ENCODE data around the gene ZBTB7C. TPM values are rescaled to one million over a fixed set of nuclear protein-coding genes. Genes with fewer than 3 reads are reported as not detected.

Gene ZBTB7C
- total RNA-seq, 1 experiment from 2014 or later: 0.33 TPM

- Histone ChIP-seq H3K9me3 (ENCODE audit: control insufficient read depth, low read depth, low read length) (no peaks in the 10 kb centered on the region), H3T11ph (ENCODE audit: low read length) (no peak overlapping the region), H2BK12ac (ENCODE audit: insufficient read length, low read depth, low read length) (no peak overlapping the region), H2BK5ac (ENCODE audit: insufficient read length, low read length) (no peak overlapping the region), H3K79me2 (ENCODE audit: insufficient read depth, low read length) (no peaks in the 10 kb centered on the region), H3K23me2 (ENCODE audit: insufficient read length, low read depth, low read length, poor library complexity, severe bottlenecking) (no peaks in the 10 kb centered on the region), H3K4me1 (ENCODE audit: insufficient read depth, low read length) (0 out of 2 replicates have a peak, but pooled peaks cover 6% of the 10 kb centered on the region), H3K27me3 (ENCODE audit: insufficient read depth, low read length) (no peaks in the 10 kb centered on the region), H3K18ac (ENCODE audit: insufficient read length, low read depth, low read length) (no peak overlapping the region), H3K9ac (ENCODE audit: extremely low read depth, insufficient read length, low read length) (no peak overlapping the region), H4K91ac (ENCODE audit: insufficient read length, low read depth, low read length) (no peak overlapping the region), H3K4me2 (ENCODE audit: insufficient read depth, insufficient read length, low read length) (no peak overlapping the region), H2AK5ac (ENCODE audit: insufficient read length, low read length) (no peak overlapping the region), H3K27ac (ENCODE audit: insufficient read length, low read depth, low read length) (no peak overlapping the region), H2AFZ (ENCODE audit: low read length) (no peak overlapping the region), H4K8ac (replicated peaks; ENCODE audit: insufficient read length, low read depth, low read length) (no peak overlapping the region), H3K56ac (ENCODE audit: insufficient read length, low read depth, low read length) (no peak overlapping the region), H4K20me1 (ENCODE audit: control insufficient read depth, insufficient read depth, insufficient read length) (no peaks in the 10 kb centered on the region), H2BK15ac (ENCODE audit: low read depth, low read length) (no peak overlapping the region), H3K23ac (ENCODE audit: insufficient read length, low read depth, low read length) (no peak overlapping the region), H2BK20ac (ENCODE audit: low read depth, low read length, poor library complexity, severe bottlenecking) (no peak overlapping the region), H2BK120ac (ENCODE audit: low read depth, low read length, poor library complexity, severe bottlenecking) (no peak overlapping the region), H4K5ac (ENCODE audit: insufficient read length, low read depth, low read length) (no peak overlapping the region), H3K14ac (ENCODE audit: insufficient read depth, low read length) (no peak overlapping the region), H3K79me1 (ENCODE audit: insufficient read depth, low read depth, low read length, poor library complexity, severe bottlenecking) (no peaks in the 10 kb centered on the region), H3K4ac (ENCODE audit: low read depth, low read length) (no peak overlapping the region)
- Mint-ChIP-seq H3K4me1 (peaks cover 11 to 33% of the 10 kb centered on the region in 2 experiments), H3K4me3 (no peak overlapping the region), H3K36me3 (ENCODE audit: insufficient read depth in 1 of 3, low read depth in 3 of 3) (no peaks in the 10 kb centered on the region), H3K9me3 (no peaks in the 10 kb centered on the region; a peak in 1 of 5 replicates), H3K27me3 (ENCODE audit: low read depth) (no peaks in the 10 kb centered on the region), H3K27ac (no peak overlapping the region)
- no peak for TF ChIP-seq CTCF (conservative IDR thresholded peaks at IDR 0.05)
- WGBS (ENCODE audit: extremely low coverage, insufficient read length, low lambda C conversion rate): no CpG with 5 or more reads among the region's 3 CpGs
- DNase-seq: no peak
Measured at GRCh38 chr18:48338915-48339314, 70.3 kb downstream of the ZBTB7C start.

Data from H9 (cell line).